Psoas muscle (tissue), 8 donors: ENCODE results near the gene CATSPERB. TPM values are rescaled to one million over a fixed set of nuclear protein-coding genes. Genes with fewer than 3 reads are reported as not detected.

Experiments used
- ATAC-seq, 4 donors: fragments of 200-7000 bp; cut with Tn5 transposase; one replicate each; pipeline ENCODE4 v1.9.1; 2020; ENCODE audit warnings: moderate library complexity in 3 of 4, mild to moderate bottlenecking in 2 of 4
- DNase-seq, 2 donors: peaks; one replicate each; pipeline ENCODE4 v3.0.0-alpha.2; 2020
- H3K27ac ChIP-seq: fragments of 200-600 bp; one replicate; pipeline ENCODE4 v1.8.0; 2022
- H3K27me3 ChIP-seq, 3 donors: fragments of 200-600 bp in 1 of 3; one replicate each; pipeline versions ENCODE4 v1.6.1 to v1.8.0; 2013 to 2022; ENCODE audit warnings: low read length in 2 of 3, mild to moderate bottlenecking in 2 of 3, moderate library complexity in 1 of 3; ENCODE audit not compliant: insufficient read depth in 3 of 3
- H3K36me3 ChIP-seq, 2 donors: fragments of 200-600 bp in 1 of 2; one replicate each; pipeline versions ENCODE4 v1.6.1 to v1.8.0; 2013 to 2022; ENCODE audit warnings: low read depth in 1 of 2, mild to moderate bottlenecking in 1 of 2, moderate library complexity in 1 of 2; ENCODE audit not compliant: insufficient read depth in 1 of 2
- H3K4me1 ChIP-seq: fragments of 200-600 bp; one replicate; pipeline ENCODE4 v1.8.0; 2022
- H3K4me3 ChIP-seq: fragments of 200-600 bp; one replicate; pipeline ENCODE4 v1.8.0; 2022; ENCODE audit warnings: mild to moderate bottlenecking
- H3K9me3 ChIP-seq: fragments of 200-600 bp; one replicate; pipeline ENCODE4 v1.8.0; 2022
- WGBS, 3 donors: extraction: QIAGEN DNeasy Blood & Tissue Kit; methylation state at CpG; one replicate each; pipeline versions ENCODE4 v1.1.6 to v1.1.7; 2013; 5-methylcytosine and 5-hydroxymethylcytosine counted together
- intact Hi-C, 2 donors: fragments of 100-400 bp; cut with DNase I; formaldehyde crosslinking; loops; one replicate each; pipeline versions ENCODE4 v1.11.0 to v1.14.2; 2022
- polyA plus RNA-seq, 3 donors: library from polyadenylated mRNA; stranded (reverse); fragments of 200-250 nt; gene quantifications; one replicate each; pipeline ENCODE4 v1.2.3, GENCODE V29; 2013
- total RNA-seq, 4 donors: library from RNA; stranded (reverse); fragmentation: NEBNext Ultra II Directional in 2 of 4; extraction: Animal tissue kit (Norgen Biotek cat#: 25700) in 2 of 4; gene quantifications; one replicate each; pipeline versions ENCODE4 v1.2.1 to v1.2.4, GENCODE V29; 2021 to 2023
- TF ChIP-seq, protein P1 (sequence below): fragments of 200-600 bp; IDR thresholded peaks from one replicate; pipeline ENCODE4 v1.8.0; 2022; ENCODE audit warnings: antibody characterized with exemption
- donor health status: healthy with polysubstance abuse.
- donor health status: DM: no; HTN: no; CAD: no; lungs with moderate emphysema.
- donor health status: Bipolar disorder and iron deficiency.
- donor health status: healthy.
- donor health status: DM: yes; HTN: yes; CAD: no.
- donor health status: DM: no; HTN: no; CAD: no.
- donor health status: DM: no; HTN: no; CAD: no.
- donor health status: DM: yes; HTN: yes; CAD: no.

Gene CATSPERB
- total and polyA plus RNA-seq, 7 donors = 0.03 to 0.52 (median 0.20) TPM

GRCh38 chr14:91731018-91731417 is 868 bp downstream of the CATSPERB start:
- TF ChIP-seq, protein P1, sequence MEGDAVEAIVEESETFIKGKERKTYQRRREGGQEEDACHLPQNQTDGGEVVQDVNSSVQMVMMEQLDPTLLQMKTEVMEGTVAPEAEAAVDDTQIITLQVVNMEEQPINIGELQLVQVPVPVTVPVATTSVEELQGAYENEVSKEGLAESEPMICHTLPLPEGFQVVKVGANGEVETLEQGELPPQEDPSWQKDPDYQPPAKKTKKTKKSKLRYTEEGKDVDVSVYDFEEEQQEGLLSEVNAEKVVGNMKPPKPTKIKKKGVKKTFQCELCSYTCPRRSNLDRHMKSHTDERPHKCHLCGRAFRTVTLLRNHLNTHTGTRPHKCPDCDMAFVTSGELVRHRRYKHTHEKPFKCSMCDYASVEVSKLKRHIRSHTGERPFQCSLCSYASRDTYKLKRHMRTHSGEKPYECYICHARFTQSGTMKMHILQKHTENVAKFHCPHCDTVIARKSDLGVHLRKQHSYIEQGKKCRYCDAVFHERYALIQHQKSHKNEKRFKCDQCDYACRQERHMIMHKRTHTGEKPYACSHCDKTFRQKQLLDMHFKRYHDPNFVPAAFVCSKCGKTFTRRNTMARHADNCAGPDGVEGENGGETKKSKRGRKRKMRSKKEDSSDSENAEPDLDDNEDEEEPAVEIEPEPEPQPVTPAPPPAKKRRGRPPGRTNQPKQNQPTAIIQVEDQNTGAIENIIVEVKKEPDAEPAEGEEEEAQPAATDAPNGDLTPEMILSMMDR = no peak
- H3K9me3 ChIP-seq = no peaks in the 10 kb centered on the region
- H3K27ac ChIP-seq = no peak overlapping the region
- no peaks in the 10 kb centered on the region for H3K36me3 ChIP-seq
- no peak for ATAC-seq
- H3K4me1 ChIP-seq = no peaks in the 10 kb centered on the region
- intact Hi-C loops = no loop called here
- 88 to 91% (median 90%) methylated on average over 2 of the region's 2 CpGs for WGBS, 3 donors
- no peaks in the 10 kb centered on the region for H3K27me3 ChIP-seq
- H3K4me3 ChIP-seq = no peak overlapping the region
- DNase-seq = no peak

DNA sequence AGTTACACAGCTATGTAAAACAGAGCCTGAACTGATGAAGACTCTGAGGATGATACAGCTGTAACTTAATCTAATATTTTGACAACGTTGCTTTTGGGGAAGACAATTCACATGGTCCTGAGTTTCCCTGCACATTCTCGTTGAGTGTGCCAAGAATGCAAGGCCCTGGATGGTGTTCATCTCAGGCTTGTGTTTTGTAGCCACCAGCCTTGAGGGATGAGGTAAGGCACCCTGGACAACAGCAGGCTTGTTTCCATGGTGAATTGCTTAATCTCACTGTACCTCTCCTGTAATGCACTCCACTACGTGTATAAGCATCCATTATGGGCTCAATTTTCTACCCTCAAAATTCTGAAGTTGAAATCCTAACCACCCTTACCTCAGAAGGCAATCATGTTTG is 2.1 kb downstream of the CATSPERB start:
- DNase-seq = no peak
- 24 to 41% (median 24%) methylated on average over 3 of the region's 3 CpGs for WGBS, 3 donors
- no peaks in the 10 kb centered on the region for H3K9me3 ChIP-seq
- no peak overlapping the region for H3K27ac ChIP-seq
- H3K4me3 ChIP-seq = no peak overlapping the region
- H3K27me3 ChIP-seq = no peaks in the 10 kb centered on the region
- no peak for ATAC-seq
- intact Hi-C loops = no loop called here
- TF ChIP-seq, protein P1 = no peak
- H3K36me3 ChIP-seq = no peaks in the 10 kb centered on the region
- no peaks in the 10 kb centered on the region for H3K4me1 ChIP-seq

DNA sequence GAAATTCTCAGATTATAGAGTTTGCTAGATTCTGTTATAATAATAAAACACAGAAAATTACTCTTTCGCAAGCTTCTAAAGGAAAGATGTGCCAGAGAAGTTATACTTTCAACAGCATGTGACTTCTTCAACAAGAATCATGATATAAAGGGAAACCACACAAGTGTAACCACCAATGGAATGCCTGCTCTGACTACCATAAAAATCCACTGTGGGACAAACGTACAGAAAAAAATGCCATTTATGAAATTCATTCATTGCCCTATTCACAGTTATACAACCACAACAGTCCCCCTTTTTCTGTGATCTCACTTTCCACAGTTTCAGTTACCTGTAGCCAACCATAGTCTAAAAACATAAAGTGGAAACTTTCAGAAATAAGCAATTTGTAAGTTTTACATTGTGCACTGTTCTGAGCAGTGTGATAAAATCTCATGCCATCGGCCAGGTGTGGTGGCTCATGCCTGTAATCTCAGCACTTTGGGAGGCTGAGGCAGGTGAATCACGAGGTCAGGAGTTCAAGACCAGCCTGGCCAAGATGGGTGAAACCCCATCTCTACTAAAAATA is 3.2 kb downstream of the CATSPERB start:
- DNase-seq (no peak), ATAC-seq (no peak)
- no peak overlapping the region for H3K4me3 ChIP-seq
- H3K27me3 ChIP-seq = no peaks in the 10 kb centered on the region
- H3K4me1 ChIP-seq = no peaks in the 10 kb centered on the region
- no peak overlapping the region for H3K27ac ChIP-seq
- 73 to 75% (median 75%) methylated on average over 4 of the region's 4 CpGs for WGBS, 3 donors
- TF ChIP-seq, protein P1 = no peak
- intact Hi-C loops = no loop called here
- H3K36me3 ChIP-seq = no peaks in the 10 kb centered on the region
- H3K9me3 ChIP-seq = no peaks in the 10 kb centered on the region

DNA sequence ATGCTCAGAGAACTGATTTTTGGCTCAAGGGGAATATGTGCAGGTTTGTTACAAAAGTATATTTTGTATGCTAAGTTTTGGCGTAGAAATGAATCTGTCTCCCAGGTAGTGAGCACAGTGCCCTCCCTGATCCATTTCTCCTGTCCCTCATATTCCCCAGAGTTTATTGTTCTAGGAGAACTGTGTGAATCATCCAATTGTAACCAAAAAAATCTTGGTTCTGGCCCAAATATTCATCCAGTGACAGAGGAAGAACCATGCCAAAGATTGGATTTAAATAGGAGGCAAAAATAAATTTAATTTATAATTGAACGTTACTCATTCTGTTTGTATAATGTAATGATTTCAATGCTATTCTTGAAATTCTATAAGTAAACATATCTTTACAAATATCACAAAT is 4.8 kb downstream of the CATSPERB start:
- Histone ChIP-seq H3K27me3 (no peaks in the 10 kb centered on the region), H3K27ac (no peak overlapping the region), H3K36me3 (no peaks in the 10 kb centered on the region), H3K4me1 (no peaks in the 10 kb centered on the region), H3K4me3 (no peak overlapping the region), H3K9me3 (no peaks in the 10 kb centered on the region)
- intact Hi-C loops = no loop called here
- TF ChIP-seq, protein P1 = no peak
- DNase-seq = no peak
- ATAC-seq = no peak
- 60 to 73% (median 63%) methylated on average over 2 of the region's 2 CpGs for WGBS, 3 donors

DNA sequence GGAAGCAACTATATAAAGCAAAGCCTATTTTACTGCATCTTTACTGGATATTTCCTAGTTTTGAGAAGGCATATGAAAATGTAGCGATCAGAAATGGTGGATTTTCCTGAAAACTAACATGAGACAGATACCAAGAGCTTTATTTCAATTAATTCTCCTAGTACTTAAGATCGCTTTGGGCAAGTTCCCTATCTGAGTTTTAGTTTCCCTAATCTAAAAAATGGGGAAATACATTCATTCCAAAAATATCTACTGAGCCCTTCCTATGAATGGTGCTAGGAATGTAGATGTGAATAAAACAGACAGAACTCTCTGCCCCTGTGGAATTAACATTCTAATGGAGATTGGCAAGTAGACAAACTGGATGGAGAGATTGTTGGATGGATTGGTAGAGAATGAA is 8.4 kb downstream of the CATSPERB start:
- Histone ChIP-seq H3K36me3 (no peaks in the 10 kb centered on the region), H3K27ac (no peak overlapping the region), H3K9me3 (no peaks in the 10 kb centered on the region), H3K4me3 (no peak overlapping the region), H3K4me1 (no peaks in the 10 kb centered on the region), H3K27me3 (no peaks in the 10 kb centered on the region)
- intact Hi-C loops = no loop called here
- WGBS, 3 donors = 88 to 89% (median 89%) methylated on average over 2 of the region's 2 CpGs
- TF ChIP-seq, protein P1 = no peak
- ATAC-seq = no peak
- DNase-seq = no peak
